Cortex of kidney (tissue), 1 donor: Measurements from ENCODE around the gene NFYA.
A peak's percentile ranks its signal among the peaks of the same experiment; 100 is the strongest.

ENCODE experiments used
- DNase-seq: peaks from one replicate; lab custom pipeline; 2025; lab: John Stamatoyannopoulos, UW

The NFYA gene

GRCh38 chr6:41073203-41073967 is 611 bp downstream of the NFYA start:
- DNase-seq, result peak; percentile 87

GRCh38 chr6:41073968-41074691 is 1.4 kb downstream of the NFYA start:
- DNase-seq, result no peak

GRCh38 chr6:41074692-41075436 is 2.1 kb downstream of the NFYA start:
- no peak for DNase-seq

- no peak for DNase-seq
These were observed 3.2 kb downstream of the NFYA start for GRCh38 chr6:41075651-41076626.

- no peak for DNase-seq
These were observed 4.8 kb downstream of the NFYA start for GRCh38 chr6:41077536-41077935.

- no peak for DNase-seq
These were observed 5.3 kb downstream of the NFYA start for GRCh38 chr6:41078101-41078500.

GRCh38 chr6:41079080-41079479 is 6.3 kb downstream of the NFYA start:
- no peak for DNase-seq

- no peak for DNase-seq
These were observed 7.8 kb downstream of the NFYA start for GRCh38 chr6:41080621-41081020.

- no peak for DNase-seq
These were observed 10.3 kb downstream of the NFYA start for GRCh38 chr6:41083072-41083471.

GRCh38 chr6:41085182-41085581 is 12.4 kb downstream of the NFYA start:
- DNase-seq, result no peak

- no peak for DNase-seq
These were observed 15.7 kb downstream of the NFYA start for GRCh38 chr6:41088451-41088850.

GRCh38 chr6:41090841-41091761 is 18.3 kb downstream of the NFYA start:
- DNase-seq, result no peak

- DNase-seq, result no peak
These were observed 19.8 kb downstream of the NFYA start for GRCh38 chr6:41092421-41093140.

GRCh38 chr6:41093729-41094128 is 21.0 kb downstream of the NFYA start:
- DNase-seq, result no peak

- DNase-seq, result no peak
These were observed 24.8 kb downstream of the NFYA start for GRCh38 chr6:41097467-41098090.

GRCh38 chr6:41098366-41098765 is 25.6 kb downstream of the NFYA start:
- no peak for DNase-seq

GRCh38 chr6:41100871-41101287 is 28.1 kb downstream of the NFYA start:
- DNase-seq, result no peak

- DNase-seq, result no peak
These were observed 31.1 kb downstream of the NFYA start for GRCh38 chr6:41103847-41104246.

- DNase-seq, result no peak
These were observed 38.2 kb downstream of the NFYA start for GRCh38 chr6:41111017-41111416.
